Neural progenitor cell (in vitro differentiated cells): Measurements from ENCODE around the gene FAM117B. TPM values are rescaled to one million over a fixed set of nuclear protein-coding genes. Genes with fewer than 3 reads are reported as not detected.

Experiments used
- DNase-seq: peaks from one replicate; pipeline ENCODE4 v3.0.0-alpha.2; 2016; ENCODE audit warnings: low spot score
- H2AFZ ChIP-seq: fragments of 200-600 bp; sonication (generic); replicated peaks from 2 replicates; pipeline ENCODE4 v1.6.1; 2016; ENCODE audit warnings: antibody characterized with exemption
- H3F3A ChIP-seq: fragments of 200-600 bp; sonication (generic); 2 replicates; pipeline ENCODE4 v1.6.1; 2016; ENCODE audit warnings: antibody characterized with exemption, low read depth
- H3K27ac ChIP-seq: fragments of 200-600 bp; sonication (generic); 2 replicates; pipeline ENCODE4 v1.5.1; 2016; ENCODE audit warnings: mild to moderate bottlenecking
- H3K27me3 ChIP-seq: fragments of 200-600 bp; sonication (generic); 2 replicates; pipeline ENCODE4 v1.6.1; 2016; ENCODE audit warnings: mild to moderate bottlenecking, moderate library complexity
- H3K36me3 ChIP-seq: fragments of 200-600 bp; sonication (generic); 2 replicates; pipeline ENCODE4 v1.5.1; 2016
- H3K4me1 ChIP-seq: fragments of 200-600 bp; sonication (generic); 2 replicates; pipeline ENCODE4 v1.6.1; 2016; ENCODE audit warnings: mixed run types
- H3K4me2 ChIP-seq: fragments of 200-600 bp; sonication (generic); 2 replicates; pipeline ENCODE4 v1.6.1; 2016
- H3K4me3 ChIP-seq: fragments of 200-600 bp; sonication (generic); 2 replicates; pipeline ENCODE4 v1.5.1; 2016
- H3K79me2 ChIP-seq: fragments of 200-600 bp; sonication (generic); 2 replicates; pipeline ENCODE4 v1.6.1; 2016; ENCODE audit warnings: low read depth
- H3K9ac ChIP-seq: fragments of 200-600 bp; sonication (generic); 2 replicates; pipeline ENCODE4 v1.6.1; 2016
- H3K9me3 ChIP-seq: fragments of 200-600 bp; sonication (generic); 2 replicates; pipeline ENCODE4 v1.5.1; 2016; ENCODE audit warnings: low read depth
- H4K20me1 ChIP-seq: fragments of 200-600 bp; sonication (generic); 2 replicates; pipeline ENCODE4 v1.6.1; 2016; ENCODE audit warnings: low read depth
- H3K27ac Mint-ChIP-seq: 3 replicates; pipeline ENCODE4 v1.8.0; 2021; ENCODE audit warnings: mixed read lengths
- H3K27me3 Mint-ChIP-seq: 2 replicates; pipeline ENCODE4 v1.8.0; 2022; ENCODE audit warnings: low read depth, mild to moderate bottlenecking, inconsistent platforms, moderate library complexity, mixed read lengths; ENCODE audit not compliant: insufficient read depth
- H3K36me3 Mint-ChIP-seq: 3 replicates; pipeline ENCODE4 v1.8.0; 2021; ENCODE audit warnings: mixed read lengths
- H3K4me1 Mint-ChIP-seq: 3 replicates; pipeline ENCODE4 v1.8.0; 2021; ENCODE audit warnings: mixed read lengths
- H3K4me3 Mint-ChIP-seq: 3 replicates; pipeline ENCODE4 v1.8.0; 2021; ENCODE audit warnings: mild to moderate bottlenecking, moderate library complexity, mixed read lengths
- H3K9me3 Mint-ChIP-seq: 3 replicates; pipeline ENCODE4 v1.8.0; 2020; ENCODE audit warnings: mixed read lengths
- EZH2 ChIP-seq: fragments of 200-600 bp; sonication (generic); IDR thresholded peaks from 2 replicates; pipeline ENCODE4 v1.6.1; 2017; ENCODE audit warnings: antibody characterized with exemption, mild to moderate bottlenecking, moderate library complexity
- EZH2phosphoT487 ChIP-seq: fragments of 200-600 bp; sonication (generic); IDR thresholded peaks from 2 replicates; pipeline ENCODE4 v1.6.1; 2017; ENCODE audit warnings: antibody characterized with exemption
- total RNA-seq: library from RNA; depleted of rRNA; stranded (reverse); fragments of >200 nt; gene quantifications from 2 replicates; pipeline ENCODE4 v1.2.3, GENCODE V29; 2015; ENCODE audit warnings: low replicate concordance
- TF ChIP-seq, protein P1 (sequence below): fragments of 200-600 bp; sonication (generic); IDR thresholded peaks from 2 replicates; pipeline ENCODE4 v1.5.1; 2017; ENCODE audit warnings: antibody characterized with exemption, mild to moderate bottlenecking

The FAM117B gene
- total RNA-seq, 1 donor from 2014 or later: 17.5 TPM

DNA sequence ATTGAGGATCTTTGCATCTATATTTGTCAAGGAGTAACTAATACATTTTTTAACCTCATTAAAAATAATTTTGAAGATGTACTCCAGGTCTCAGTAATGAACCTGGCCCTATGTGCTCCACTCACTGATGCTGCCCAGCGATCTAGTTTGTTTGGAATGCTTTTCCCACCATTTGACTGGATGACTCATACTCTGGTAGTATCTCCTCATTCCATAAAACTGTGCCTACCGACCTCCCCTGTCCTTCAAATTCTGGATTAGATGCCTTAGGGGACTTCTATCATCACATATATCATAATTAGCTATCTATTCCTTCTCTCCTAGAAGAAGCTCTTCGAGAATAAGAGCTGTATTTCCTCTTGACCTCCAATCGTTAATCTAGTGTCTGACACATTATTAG is 83.8 kb downstream of the FAM117B start:
- peaks cover 7% of the 10 kb centered on the region for H3K9me3 ChIP-seq
- Mint-ChIP-seq H3K27me3 (peaks cover 2% of the 10 kb centered on the region), H3K27ac (no peak overlapping the region), H3K4me3 (no peak overlapping the region), H3K9me3 (peaks cover 28% of the 10 kb centered on the region), H3K36me3 (peaks cover 15% of the 10 kb centered on the region), H3K4me1 (no peaks in the 10 kb centered on the region)
- peaks cover 11% of the 10 kb centered on the region for H4K20me1 ChIP-seq
- H3K9ac ChIP-seq: no peak overlapping the region
- H3K27ac ChIP-seq: no peak overlapping the region
- TF ChIP-seq, protein P1, sequence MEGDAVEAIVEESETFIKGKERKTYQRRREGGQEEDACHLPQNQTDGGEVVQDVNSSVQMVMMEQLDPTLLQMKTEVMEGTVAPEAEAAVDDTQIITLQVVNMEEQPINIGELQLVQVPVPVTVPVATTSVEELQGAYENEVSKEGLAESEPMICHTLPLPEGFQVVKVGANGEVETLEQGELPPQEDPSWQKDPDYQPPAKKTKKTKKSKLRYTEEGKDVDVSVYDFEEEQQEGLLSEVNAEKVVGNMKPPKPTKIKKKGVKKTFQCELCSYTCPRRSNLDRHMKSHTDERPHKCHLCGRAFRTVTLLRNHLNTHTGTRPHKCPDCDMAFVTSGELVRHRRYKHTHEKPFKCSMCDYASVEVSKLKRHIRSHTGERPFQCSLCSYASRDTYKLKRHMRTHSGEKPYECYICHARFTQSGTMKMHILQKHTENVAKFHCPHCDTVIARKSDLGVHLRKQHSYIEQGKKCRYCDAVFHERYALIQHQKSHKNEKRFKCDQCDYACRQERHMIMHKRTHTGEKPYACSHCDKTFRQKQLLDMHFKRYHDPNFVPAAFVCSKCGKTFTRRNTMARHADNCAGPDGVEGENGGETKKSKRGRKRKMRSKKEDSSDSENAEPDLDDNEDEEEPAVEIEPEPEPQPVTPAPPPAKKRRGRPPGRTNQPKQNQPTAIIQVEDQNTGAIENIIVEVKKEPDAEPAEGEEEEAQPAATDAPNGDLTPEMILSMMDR: no peak
- TF ChIP-seq EZH2phosphoT487 (no peak), EZH2 (no peak)
- peaks cover 78% of the 10 kb centered on the region for H3K79me2 ChIP-seq
- no peaks in the 10 kb centered on the region for H3K4me1 ChIP-seq
- no peaks in the 10 kb centered on the region for H3F3A ChIP-seq
- no peak overlapping the region for H3K4me3 ChIP-seq
- no peaks in the 10 kb centered on the region for H3K27me3 ChIP-seq
- H3K36me3 ChIP-seq: no peaks in the 10 kb centered on the region
- no peak overlapping the region for H2AFZ ChIP-seq
- no peak overlapping the region for H3K4me2 ChIP-seq
- no peak for DNase-seq

DNA sequence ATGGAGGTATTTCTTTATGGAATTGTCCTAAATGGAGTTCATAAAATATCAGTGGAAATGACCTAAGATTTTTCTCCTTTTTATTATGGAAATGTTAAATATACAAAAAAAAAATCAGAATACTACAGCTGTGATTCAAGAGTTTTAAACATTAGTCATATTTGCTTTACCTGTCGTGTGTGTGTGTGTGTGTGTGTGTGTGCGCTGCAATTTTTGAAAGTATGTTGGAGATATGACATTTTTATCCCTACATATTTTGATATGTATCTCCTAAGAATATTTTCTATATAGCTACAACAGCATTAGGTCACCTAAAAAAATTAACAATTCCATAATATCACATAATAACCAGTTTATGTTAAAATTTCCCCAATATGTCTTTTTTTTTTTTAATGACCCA is 85.5 kb downstream of the FAM117B start:
- Histone ChIP-seq H3K4me1 (no peaks in the 10 kb centered on the region), H2AFZ (no peak overlapping the region), H3K9ac (no peak overlapping the region), H3K79me2 (peaks cover 71% of the 10 kb centered on the region), H3K4me3 (no peak overlapping the region), H3K27me3 (no peaks in the 10 kb centered on the region), H4K20me1 (peaks cover 11% of the 10 kb centered on the region), H3K27ac (no peak overlapping the region), H3K36me3 (no peaks in the 10 kb centered on the region), H3F3A (no peaks in the 10 kb centered on the region), H3K4me2 (no peak overlapping the region), H3K9me3 (peaks cover 7% of the 10 kb centered on the region)
- no peak for TF ChIP-seq EZH2phosphoT487
- no peak for TF ChIP-seq EZH2
- TF ChIP-seq, protein P1: no peak
- DNase-seq: no peak
- Mint-ChIP-seq H3K27me3 (peaks cover 2% of the 10 kb centered on the region), H3K27ac (no peak overlapping the region), H3K36me3 (peaks cover 18% of the 10 kb centered on the region), H3K4me1 (no peaks in the 10 kb centered on the region), H3K9me3 (peaks cover 22% of the 10 kb centered on the region), H3K4me3 (no peak overlapping the region)

DNA sequence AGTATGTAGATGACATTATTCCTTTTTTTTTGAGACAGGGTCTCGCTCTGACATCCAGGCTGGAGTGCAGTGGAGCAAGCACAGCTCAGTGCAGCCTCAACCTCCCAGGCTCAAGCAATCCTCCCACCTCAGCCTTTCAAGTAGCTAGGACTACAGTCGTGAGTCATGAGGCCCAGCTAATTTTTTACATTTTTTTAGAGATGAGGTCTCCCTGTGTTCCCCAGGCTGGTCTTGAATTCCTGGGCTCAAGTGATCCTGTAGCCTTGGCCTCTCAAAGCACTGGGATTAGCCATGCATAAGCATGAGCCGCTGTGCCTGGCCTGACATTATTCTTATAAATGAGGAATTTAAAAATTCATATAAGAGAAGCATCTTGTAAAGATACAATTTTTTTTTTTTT is 86.9 kb downstream of the FAM117B start:
- Histone ChIP-seq H3K4me2 (no peak overlapping the region), H2AFZ (no peak overlapping the region), H3K9me3 (peaks cover under 1% of the 10 kb centered on the region), H4K20me1 (peaks cover 11% of the 10 kb centered on the region), H3K9ac (no peak overlapping the region), H3K27me3 (no peaks in the 10 kb centered on the region), H3K4me1 (no peaks in the 10 kb centered on the region), H3K79me2 (peaks cover 59% of the 10 kb centered on the region), H3K4me3 (no peak overlapping the region), H3F3A (no peaks in the 10 kb centered on the region), H3K27ac (no peak overlapping the region), H3K36me3 (no peaks in the 10 kb centered on the region)
- TF ChIP-seq EZH2phosphoT487 (no peak), EZH2 (no peak)
- TF ChIP-seq, protein P1: no peak
- H3K27ac Mint-ChIP-seq: no peak overlapping the region
- no peak for DNase-seq
- H3K36me3 Mint-ChIP-seq: peaks cover 19% of the 10 kb centered on the region
- peaks cover 9% of the 10 kb centered on the region for H3K9me3 Mint-ChIP-seq
- no peaks in the 10 kb centered on the region for H3K4me1 Mint-ChIP-seq
- H3K27me3 Mint-ChIP-seq: no peaks in the 10 kb centered on the region
- H3K4me3 Mint-ChIP-seq: no peak overlapping the region
